ENCODE measurements around the gene USH2A. TPM values are rescaled to one million over a fixed set of nuclear protein-coding genes. Genes with fewer than 3 reads are reported as not detected.

The USH2A gene
- total RNA-seq, 2 donors from 2014 or later: not detected

DNA sequence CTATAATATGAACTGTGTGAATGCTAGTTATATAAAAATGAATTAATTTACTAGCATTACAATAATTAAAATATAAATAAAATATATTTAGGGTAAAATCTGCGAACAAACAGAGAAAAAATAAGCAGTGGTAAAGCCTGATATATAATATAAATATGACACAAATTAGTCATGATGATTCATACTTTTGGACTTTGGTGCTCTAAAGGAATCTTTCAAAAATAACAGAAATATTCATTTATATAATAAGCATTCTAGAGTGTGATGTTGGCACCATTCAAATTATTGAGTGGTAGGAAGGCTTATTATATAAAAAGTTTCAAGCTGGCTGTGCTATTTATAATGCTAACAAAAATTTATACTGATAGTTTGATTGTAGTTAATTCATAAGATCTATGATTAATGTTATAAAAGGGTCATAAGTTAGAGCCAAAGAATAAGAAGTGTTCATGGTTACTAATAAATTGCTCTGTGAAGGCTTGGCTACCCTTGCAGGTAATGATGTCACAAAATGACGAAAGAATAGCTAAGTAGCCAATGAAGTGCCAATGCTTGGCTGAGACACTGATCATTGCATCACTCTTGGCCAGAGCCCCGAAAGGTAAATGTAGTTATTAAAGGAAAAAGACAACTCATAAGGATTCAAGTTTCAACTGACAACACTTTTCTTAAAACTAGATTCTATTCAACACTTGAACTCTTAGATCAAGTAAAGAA is 108.7 kb downstream of the USH2A start:
- DNase-seq (ENCODE audit: low spot score): no peak
- intact Hi-C loops (cut with DNase I): no loop called here

DNA sequence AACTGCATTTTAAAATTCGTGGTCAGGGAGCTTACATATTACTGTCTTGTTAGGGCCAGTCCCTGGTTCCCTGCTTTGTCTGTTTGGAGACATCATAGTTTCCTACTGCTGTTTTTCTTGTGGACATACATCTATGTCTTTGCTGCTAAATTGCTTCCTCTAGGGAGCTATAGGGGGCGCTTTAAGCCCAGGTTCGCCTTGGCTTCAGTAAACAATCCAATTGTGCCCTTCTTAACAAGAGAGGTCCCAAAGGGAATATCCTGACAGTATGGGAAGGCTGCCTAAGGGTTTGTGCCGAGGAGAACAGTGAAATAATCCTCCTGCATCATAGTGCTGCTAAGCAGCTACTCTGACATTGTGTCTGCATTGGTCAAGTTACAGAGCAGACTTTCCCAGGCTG is 112.5 kb downstream of the USH2A start:
- no peak for DNase-seq (ENCODE audit: low spot score)
- intact Hi-C loops (cut with DNase I): no loop called here

GRCh38 chr1:216306830-216307229 is 116.4 kb downstream of the USH2A start:
- intact Hi-C loops (cut with DNase I): no loop called here
- no peak for DNase-seq (ENCODE audit: low spot score)

DNA sequence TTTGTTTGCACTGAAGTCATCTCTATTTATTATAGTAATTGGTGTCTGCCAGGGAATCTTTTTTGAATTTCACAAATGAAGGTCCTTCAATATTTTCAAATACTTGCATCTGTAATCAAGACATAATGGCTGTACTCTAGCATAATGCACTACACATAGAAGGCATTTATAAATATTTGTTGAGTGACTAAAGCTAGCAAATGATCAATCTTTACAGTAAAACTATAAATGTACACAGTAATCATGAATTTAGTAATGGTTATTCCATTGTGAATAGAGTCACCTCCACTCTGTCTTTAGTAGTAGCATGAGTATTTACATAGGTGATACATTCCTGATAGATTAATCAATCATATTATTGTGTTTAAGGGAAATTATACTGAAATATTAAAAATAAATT is 119.6 kb downstream of the USH2A start:
- intact Hi-C loops (cut with DNase I): no loop called here
- no peak for DNase-seq (ENCODE audit: low spot score)

GRCh38 chr1:216293683-216294082 is 129.6 kb downstream of the USH2A start:
- intact Hi-C loops (cut with DNase I): no loop called here
- no peak for DNase-seq (ENCODE audit: low spot score)

- intact Hi-C loops (cut with DNase I): no loop called here
- no peak for DNase-seq (ENCODE audit: low spot score)
Observed at GRCh38 chr1:216290074-216290473, 133.2 kb downstream of the USH2A start.

DNA sequence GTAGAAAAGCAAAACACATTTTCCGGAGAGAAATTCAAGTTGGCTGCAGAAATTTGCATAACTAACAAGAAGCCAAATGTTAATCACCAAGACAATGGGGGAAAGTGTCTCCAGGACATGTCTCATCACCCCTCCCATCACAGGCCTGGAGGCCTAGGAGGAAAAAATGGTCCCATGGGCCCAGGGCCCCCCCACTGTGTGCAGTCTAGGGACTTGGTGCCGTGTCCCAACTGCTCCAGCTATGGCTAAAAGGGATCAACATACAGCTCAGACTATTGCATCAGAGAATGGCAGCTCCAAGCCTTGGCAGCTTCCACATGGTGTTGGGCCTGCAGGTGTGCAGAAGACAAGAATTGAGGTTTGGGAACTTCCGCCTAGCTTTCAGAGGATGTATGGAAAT is 138.2 kb downstream of the USH2A start:
- intact Hi-C loops (cut with DNase I): no loop called here
- no peak for DNase-seq (ENCODE audit: low spot score)

GRCh38 chr1:216281757-216282156 is 141.5 kb downstream of the USH2A start:
- intact Hi-C loops (cut with DNase I): no loop called here
- DNase-seq (ENCODE audit: low spot score): no peak

GRCh38 chr1:216270086-216270773 is 153.0 kb downstream of the USH2A start:
- no peak for DNase-seq (ENCODE audit: low spot score)
- intact Hi-C loops (cut with DNase I): no loop called here

GRCh38 chr1:216261631-216262030 is 161.6 kb downstream of the USH2A start:
- DNase-seq (ENCODE audit: low spot score): no peak
- intact Hi-C loops (cut with DNase I): no loop called here

- no peak for DNase-seq (ENCODE audit: low spot score)
- intact Hi-C loops (cut with DNase I): no loop called here
Observed at GRCh38 chr1:216258856-216259255, 164.4 kb downstream of the USH2A start.

- intact Hi-C loops (cut with DNase I): no loop called here
- DNase-seq (ENCODE audit: low spot score): no peak
Observed at GRCh38 chr1:216258386-216258785, 164.9 kb downstream of the USH2A start.

- intact Hi-C loops (cut with DNase I): no loop called here
Observed at GRCh38 chr1:216250861-216251260, 172.4 kb downstream of the USH2A start.

DNA sequence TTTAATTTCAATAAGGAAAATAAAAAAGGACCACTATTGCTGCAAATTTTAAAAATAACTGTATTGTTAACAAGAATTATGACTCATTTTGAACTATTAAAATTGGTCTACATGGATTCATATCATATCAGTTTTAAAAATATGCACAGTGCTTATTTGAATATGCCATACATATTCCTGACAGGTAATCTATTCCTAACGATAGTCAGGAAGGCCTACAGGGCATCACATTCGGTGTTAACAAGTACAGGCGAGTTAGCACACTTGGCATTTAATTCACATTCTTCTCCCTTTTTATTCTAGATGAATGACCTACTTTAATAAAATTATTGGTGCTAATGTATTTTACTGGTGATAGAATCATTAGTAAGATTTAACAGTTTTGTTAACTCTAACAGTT is 174.6 kb downstream of the USH2A start:
- DNase-seq (ENCODE audit: low spot score): no peak
- intact Hi-C loops (cut with DNase I): no loop called here

More at GRCh38 chr1:216250861-216251260, 172.4 kb downstream of the USH2A start:
- DNase-seq (ENCODE audit: low spot score): no peak

DNA sequence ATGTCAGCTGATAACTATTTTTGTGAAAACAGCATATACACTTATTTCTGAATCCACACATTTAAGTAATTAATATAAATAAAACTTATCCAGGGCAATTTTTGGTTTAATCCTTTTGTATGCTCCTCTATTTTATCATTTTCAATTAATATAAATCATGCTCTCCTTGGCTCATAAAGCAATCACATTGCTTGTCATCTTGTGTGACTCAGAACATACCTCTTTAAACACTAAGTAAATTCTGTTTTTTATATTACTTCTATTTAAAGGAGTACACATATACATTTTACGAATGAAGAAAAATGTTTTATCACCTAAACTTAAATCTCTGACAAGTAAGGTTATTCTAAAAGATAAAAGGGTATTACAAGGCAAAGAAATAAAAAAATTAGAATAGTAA is 175.3 kb downstream of the USH2A start:
- intact Hi-C loops (cut with DNase I): no loop called here
- no peak for DNase-seq (ENCODE audit: low spot score)

DNA sequence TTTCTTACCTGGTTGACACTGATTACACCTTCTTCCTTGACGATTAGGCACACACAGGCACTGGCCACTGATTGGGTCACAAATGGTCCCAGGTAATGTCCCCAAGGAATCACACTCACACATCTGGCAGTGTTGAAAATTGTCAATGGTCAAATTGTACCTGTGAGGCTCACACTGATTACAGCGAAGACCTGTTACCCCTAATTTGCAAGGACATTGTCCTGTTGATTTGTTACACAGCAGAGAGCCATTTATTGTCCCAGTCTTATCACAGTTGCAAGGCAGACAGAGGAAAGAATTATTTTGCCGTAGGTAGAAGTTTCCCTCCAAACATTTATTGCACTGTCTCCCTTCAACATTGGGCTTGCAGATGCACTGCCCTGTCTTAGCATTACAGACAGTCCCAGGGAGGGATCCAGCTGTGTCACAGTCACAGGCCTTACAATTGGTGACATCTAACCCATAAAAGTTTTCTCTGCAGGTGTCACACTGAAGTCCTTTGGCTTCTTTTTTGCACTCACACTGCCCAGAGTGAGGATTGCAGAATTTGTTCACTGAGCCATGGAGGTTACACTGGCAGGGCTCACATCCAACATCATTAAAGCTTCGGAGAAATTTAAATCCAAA is 176.6 kb downstream of the USH2A start:
- intact Hi-C loops (cut with DNase I): no loop called here
- no peak for DNase-seq (ENCODE audit: low spot score)

DNA sequence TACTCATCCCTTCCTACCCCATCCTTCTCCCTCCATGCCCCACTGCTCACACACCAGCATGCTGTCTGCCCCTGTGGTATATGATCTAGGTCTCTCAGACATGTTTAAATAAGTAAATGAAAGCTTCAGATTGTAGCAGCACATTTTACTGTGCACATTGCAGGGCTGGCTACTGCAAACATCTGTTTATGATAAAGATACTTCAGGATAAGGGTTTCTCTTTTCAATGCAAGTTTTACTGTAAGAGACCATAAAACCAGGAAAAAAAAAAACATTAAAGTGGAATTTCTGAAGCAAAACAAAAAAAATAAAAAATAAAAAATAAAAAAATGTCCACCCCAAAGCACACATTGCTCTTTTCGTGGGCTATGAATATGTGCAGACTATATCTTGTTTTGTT is 184.4 kb downstream of the USH2A start:
- intact Hi-C loops (cut with DNase I): no loop called here
- no peak for DNase-seq (ENCODE audit: low spot score)

- no peak for DNase-seq (ENCODE audit: low spot score)
Observed at GRCh38 chr1:216237927-216238542, 185.2 kb downstream of the USH2A start.

DNA sequence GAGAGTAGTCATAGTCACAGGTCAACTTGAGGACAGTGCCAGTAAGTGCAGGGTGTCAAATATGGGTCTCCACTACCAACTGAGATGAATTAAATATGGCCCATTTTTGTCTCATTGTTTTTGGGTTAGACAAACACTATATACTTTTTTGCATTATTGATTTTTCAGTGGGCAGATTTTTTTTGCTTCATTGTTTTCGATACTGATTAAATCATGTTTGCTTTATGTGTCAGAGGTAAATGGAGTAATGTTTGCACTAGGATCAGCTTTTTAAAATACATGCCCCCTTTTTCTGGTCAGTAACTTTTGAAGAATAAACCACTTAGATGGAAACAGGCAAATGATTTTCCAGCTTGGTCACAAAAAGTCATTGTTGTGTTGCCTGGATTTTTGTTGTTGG is 199.0 kb downstream of the USH2A start:
- intact Hi-C loops (cut with DNase I): no loop called here

More at GRCh38 chr1:216237927-216238542, 185.2 kb downstream of the USH2A start:
- intact Hi-C loops (cut with DNase I): no loop called here

GRCh38 chr1:216223486-216223885 is 199.8 kb downstream of the USH2A start:
- intact Hi-C loops (cut with DNase I): no loop called here
- DNase-seq (ENCODE audit: low spot score): no peak

More for the DNA sequence above, 199.0 kb downstream of the USH2A start:
- DNase-seq (ENCODE audit: low spot score): no peak

Measured in posterior vena cava (tissue), 2 donors.